ENCODE results near the gene LAMTOR3. TPM values are rescaled to one million over a fixed set of nuclear protein-coding genes. Genes with fewer than 3 reads are reported as not detected.

LAMTOR3 gene
- total and polyA plus RNA-seq, 10 donors: 22.4 to 52.6 (median 37.9) TPM

GRCh38 chr4:99927566-99927965 is 33.3 kb upstream of the LAMTOR3 start:
- Histone ChIP-seq H3K36me3 (peaks cover 0 to 80% (median 7%) of the 10 kb centered on the region in 6 donors), H3K4me1 (peaks cover 0 to 45% (median 0%) of the 10 kb centered on the region in 6 donors), H3K9me3 (no peaks in the 10 kb centered on the region), H3K4me3 (no peak overlapping the region), H3K27me3 (replicated peaks in 1 of 7) (no peaks in the 10 kb centered on the region), H3K27ac (peak overlapping the region in 3 of 8 donors; percentile 6 to 38 (median 7))
- intact Hi-C loops (cut with DNase I; ENCODE audit: low total_unique reads): no loop called here
- WGBS, 5 donors: 57 to 92% (median 82%) methylated on average over 2 of the region's 2 CpGs
- DNase-seq: no peak
- TF ChIP-seq POLR2A (IDR thresholded peaks at IDR 0.05) (no peak), CTCF (IDR thresholded peaks at IDR 0.05 in 8 of 11, conservative IDR thresholded peaks at IDR 0.05 in 3 of 11) (no peak), POLR2AphosphoS5 (IDR thresholded peaks at IDR 0.05) (no peak)

DNA sequence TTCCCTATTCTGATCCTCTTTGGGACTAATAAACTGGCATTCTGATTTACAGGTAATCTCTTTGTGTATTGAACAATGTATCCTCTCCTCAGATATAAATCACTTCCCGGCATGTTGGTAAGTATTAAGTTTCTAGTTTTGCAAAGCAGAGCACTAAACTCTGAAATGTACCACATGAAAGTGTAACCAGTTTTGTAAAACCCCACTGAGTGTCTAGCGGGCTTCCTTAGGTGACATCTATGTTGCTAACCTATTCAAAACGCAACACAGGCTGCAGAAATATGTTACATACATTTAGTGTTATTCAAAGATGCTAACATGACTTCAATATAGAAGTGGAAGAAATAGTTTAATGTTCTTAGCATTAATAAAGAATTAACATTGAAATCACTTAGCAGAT is 26.9 kb upstream of the LAMTOR3 start:
- TF ChIP-seq POLR2A (IDR thresholded peaks at IDR 0.05) (no peak), POLR2AphosphoS5 (IDR thresholded peaks at IDR 0.05) (no peak), CTCF (IDR thresholded peaks at IDR 0.05 in 8 of 11, conservative IDR thresholded peaks at IDR 0.05 in 3 of 11) (no peak)
- peaks cover 0 to 99% (median 31%) of the 10 kb centered on the region in 6 donors for H3K36me3 ChIP-seq
- no peak for DNase-seq
- no peaks in the 10 kb centered on the region for H3K4me1 ChIP-seq
- peaks cover 0 to 18% (median 12%) of the 10 kb centered on the region in 8 donors for H3K9me3 ChIP-seq
- no peak overlapping the region for H3K27ac ChIP-seq
- H3K27me3 ChIP-seq (replicated peaks in 1 of 7): no peaks in the 10 kb centered on the region
- WGBS, 5 donors: 77 to 91% (median 88%) methylated on average over 3 of the region's 3 CpGs
- intact Hi-C loops (cut with DNase I; ENCODE audit: low total_unique reads): no loop called here
- H3K4me3 ChIP-seq: no peak overlapping the region

DNA sequence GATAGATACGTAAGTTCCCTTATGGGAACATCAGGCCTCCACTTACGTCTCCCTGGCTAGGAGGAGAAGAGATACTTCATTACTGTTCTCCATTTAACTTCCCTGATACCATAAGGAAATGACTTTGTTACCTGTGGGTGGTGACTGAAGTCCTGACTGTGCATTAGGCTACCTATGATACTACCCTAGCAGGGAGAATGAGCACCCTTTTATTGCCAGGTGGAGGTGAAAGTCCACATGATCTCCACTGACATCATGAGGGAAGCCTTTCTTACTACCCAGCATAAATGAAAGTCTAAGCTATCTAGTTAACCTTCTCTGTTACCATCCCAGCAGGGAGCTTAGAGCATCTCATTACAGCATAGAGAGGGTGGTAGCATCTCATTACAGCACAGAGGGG is 24.4 kb upstream of the LAMTOR3 start:
- H3K27ac ChIP-seq: no peak overlapping the region
- no peak for DNase-seq
- H3K4me1 ChIP-seq: no peaks in the 10 kb centered on the region
- H3K9me3 ChIP-seq: peaks cover 0 to 18% (median 12%) of the 10 kb centered on the region in 8 donors
- no peaks in the 10 kb centered on the region for H3K27me3 ChIP-seq (replicated peaks in 1 of 7)
- TF ChIP-seq POLR2AphosphoS5 (IDR thresholded peaks at IDR 0.05) (no peak), POLR2A (IDR thresholded peaks at IDR 0.05) (no peak), CTCF (IDR thresholded peaks at IDR 0.05 in 8 of 11, conservative IDR thresholded peaks at IDR 0.05 in 3 of 11) (no peak)
- 92 to 100% (median 96%) methylated on average over 2 of the region's 2 CpGs for WGBS, 5 donors
- no peak overlapping the region for H3K4me3 ChIP-seq
- H3K36me3 ChIP-seq: peaks cover 0 to 99% (median 27%) of the 10 kb centered on the region in 6 donors
- intact Hi-C loops (cut with DNase I; ENCODE audit: low total_unique reads): no loop called here

- Histone ChIP-seq H3K4me3 (no peak overlapping the region), H3K27ac (no peak overlapping the region), H3K4me1 (no peaks in the 10 kb centered on the region), H3K27me3 (replicated peaks in 1 of 7) (no peaks in the 10 kb centered on the region), H3K9me3 (peaks cover 0 to 18% (median 12%) of the 10 kb centered on the region in 8 donors), H3K36me3 (peaks cover 0 to 95% (median 27%) of the 10 kb centered on the region in 6 donors)
- intact Hi-C loops (cut with DNase I; ENCODE audit: low total_unique reads): no loop called here
- TF ChIP-seq POLR2A (IDR thresholded peaks at IDR 0.05) (no peak), CTCF (IDR thresholded peaks at IDR 0.05 in 8 of 11, conservative IDR thresholded peaks at IDR 0.05 in 3 of 11) (no peak), POLR2AphosphoS5 (IDR thresholded peaks at IDR 0.05) (no peak)
- WGBS, 5 donors: 91 to 99% (median 95%) methylated on average over 3 of the region's 3 CpGs
- DNase-seq: no peak
Observed at GRCh38 chr4:99917575-99917974, 23.3 kb upstream of the LAMTOR3 start.

Measured in spleen (tissue), 11 donors.